ENCODE results near the gene SRPK3.

GRCh38 chrX:153794018-153794896 lies 13.4 kb downstream of the SRPK3 start, which contains the start of the genes IDH3G and SSR4:
- TF ChIP-seq CTCF (conservative IDR thresholded peaks at IDR 0.05; ENCODE audit: low read depth in 2 of 2), result peak in 1 of 2 experiments; percentile 19; a peak in 1 of 4 replicates
- no peak for TF ChIP-seq STAT1 (IDR thresholded peaks at IDR 0.05; ENCODE audit: unreplicated experiment)
- TF ChIP-seq CREB1 (CRISPR knock-in tag; IDR thresholded peaks at IDR 0.05; ENCODE audit: low read depth), result peak; percentile 90
- no peak for TF ChIP-seq EZH2 (IDR thresholded peaks at IDR 0.05; ENCODE audit: low read depth, unreplicated experiment)
- no peak for TF ChIP-seq EZH2phosphoT487 (IDR thresholded peaks at IDR 0.05; ENCODE audit: unreplicated experiment)
- no peak for TF ChIP-seq REST (IDR thresholded peaks at IDR 0.05; ENCODE audit: unreplicated experiment)
- TF ChIP-seq POLR2AphosphoS5 (IDR thresholded peaks at IDR 0.05; ENCODE audit: low read depth), result peak; percentile 63; the same call in 1 of the 2 replicates
- peak; percentile 48; the same call in 1 of the 2 replicates for TF ChIP-seq ETS1 (IDR thresholded peaks at IDR 0.05)
- TF ChIP-seq NANOG (IDR thresholded peaks at IDR 0.05; ENCODE audit: borderline replicate concordance), result no peak
